ENCODE results near the gene KCNQ1.

DNA sequence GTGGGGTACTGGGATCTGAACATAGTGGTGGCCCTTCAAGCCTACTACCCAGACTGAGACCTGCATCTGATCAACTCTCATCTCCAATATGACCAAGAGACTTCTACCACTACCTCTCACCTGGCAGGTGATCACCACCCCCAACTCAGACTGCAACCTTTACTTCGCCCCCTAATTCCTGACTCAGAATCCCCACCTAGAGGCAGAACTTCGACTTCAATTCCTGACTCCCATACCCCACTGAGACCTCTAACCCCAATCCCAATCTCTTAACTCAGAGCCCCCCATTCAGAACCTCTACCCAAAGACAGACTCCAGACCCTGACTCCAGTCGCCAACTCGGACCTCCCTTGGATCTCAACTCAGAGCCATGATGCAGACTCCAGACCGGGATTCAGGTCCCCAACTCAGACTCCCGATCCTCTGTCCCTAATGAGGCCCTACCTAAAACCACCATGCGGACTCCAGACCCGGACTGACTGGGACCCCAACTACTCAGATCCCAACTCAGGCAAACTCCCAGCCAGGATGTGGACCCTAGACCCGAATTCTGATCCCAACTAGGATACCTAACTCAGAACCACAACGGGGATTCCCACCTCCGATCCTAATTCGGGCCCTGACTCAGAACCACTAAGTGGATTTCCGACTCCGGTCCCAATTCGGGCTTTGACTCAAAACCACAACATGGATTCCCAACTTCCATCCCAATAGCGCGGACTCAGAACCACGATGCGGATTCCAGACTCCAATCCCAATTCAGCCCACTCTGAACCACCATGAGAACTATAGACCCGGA is 253.8 kb downstream of the KCNQ1 start:
- TF ChIP-seq CTCF (IDR thresholded peaks at IDR 0.05; ENCODE audit: borderline replicate concordance, extremely low read depth, low read length, poor library complexity, severe bottlenecking) (no peak), EZH2 (IDR thresholded peaks at IDR 0.05; ENCODE audit: borderline replicate concordance, low read depth, low read length, severe bottlenecking) (no peak)
